Inflammatory macrophage treated with lipopolysaccharide for 4 hours (primary cell): ENCODE measurements around the gene F10.
A peak's percentile ranks its signal among the peaks of the same experiment; 100 is the strongest.

ENCODE experiments used
- DNase-seq: peaks from one replicate; pipeline ENCODE4 v3.0.0-alpha.2; 2020

The F10 gene

DNA sequence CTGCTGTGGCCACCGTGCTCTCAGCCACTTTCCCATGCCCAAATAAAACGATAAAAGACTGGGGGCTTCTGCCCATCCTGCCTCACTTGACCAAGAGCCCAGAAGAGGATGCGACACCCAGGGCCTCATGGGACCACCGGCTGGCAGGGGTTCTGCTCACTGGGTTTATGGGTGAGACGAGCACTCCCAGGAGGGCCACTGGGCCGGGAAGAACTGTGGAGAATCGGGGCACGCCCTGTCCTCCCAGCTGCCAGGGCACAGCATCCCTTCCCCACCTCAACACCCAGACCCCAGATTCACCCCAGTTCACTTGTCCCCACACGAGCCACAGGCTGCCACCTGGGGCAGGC is 4.7 kb upstream of the F10 start:
- DNase-seq = no peak

DNA sequence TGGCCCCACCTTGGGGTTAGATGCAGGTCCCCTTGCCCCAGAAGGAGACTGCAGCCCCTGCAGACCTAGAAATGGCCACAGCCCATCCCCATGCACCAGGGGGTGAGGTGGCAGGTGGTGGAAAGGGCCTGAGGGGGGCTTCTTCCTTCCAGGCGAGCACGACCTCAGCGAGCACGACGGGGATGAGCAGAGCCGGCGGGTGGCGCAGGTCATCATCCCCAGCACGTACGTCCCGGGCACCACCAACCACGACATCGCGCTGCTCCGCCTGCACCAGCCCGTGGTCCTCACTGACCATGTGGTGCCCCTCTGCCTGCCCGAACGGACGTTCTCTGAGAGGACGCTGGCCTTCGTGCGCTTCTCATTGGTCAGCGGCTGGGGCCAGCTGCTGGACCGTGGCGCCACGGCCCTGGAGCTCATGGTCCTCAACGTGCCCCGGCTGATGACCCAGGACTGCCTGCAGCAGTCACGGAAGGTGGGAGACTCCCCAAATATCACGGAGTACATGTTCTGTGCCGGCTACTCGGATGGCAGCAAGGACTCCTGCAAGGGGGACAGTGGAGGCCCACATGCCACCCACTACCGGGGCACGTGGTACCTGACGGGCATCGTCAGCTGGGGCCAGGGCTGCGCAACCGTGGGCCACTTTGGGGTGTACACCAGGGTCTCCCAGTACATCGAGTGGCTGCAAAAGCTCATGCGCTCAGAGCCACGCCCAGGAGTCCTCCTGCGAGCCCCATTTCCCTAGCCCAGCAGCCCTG is 4.2 kb upstream of the F10 start:
- no peak for DNase-seq

DNA sequence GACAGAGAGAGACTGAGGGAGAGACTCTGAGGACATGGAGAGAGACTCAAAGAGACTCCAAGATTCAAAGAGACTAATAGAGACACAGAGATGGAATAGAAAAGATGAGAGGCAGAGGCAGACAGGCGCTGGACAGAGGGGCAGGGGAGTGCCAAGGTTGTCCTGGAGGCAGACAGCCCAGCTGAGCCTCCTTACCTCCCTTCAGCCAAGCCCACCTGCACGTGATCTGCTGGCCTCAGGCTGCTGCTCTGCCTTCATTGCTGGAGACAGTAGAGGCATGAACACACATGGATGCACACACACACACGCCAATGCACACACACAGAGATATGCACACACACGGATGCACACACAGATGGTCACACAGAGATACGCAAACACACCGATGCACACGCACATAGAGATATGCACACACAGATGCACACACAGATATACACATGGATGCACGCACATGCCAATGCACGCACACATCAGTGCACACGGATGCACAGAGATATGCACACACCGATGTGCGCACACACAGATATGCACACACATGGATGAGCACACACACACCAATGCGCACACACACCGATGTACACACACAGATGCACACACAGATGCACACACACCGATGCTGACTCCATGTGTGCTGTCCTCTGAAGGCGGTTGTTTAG is 3.3 kb upstream of the F10 start:
- no peak for DNase-seq

DNA sequence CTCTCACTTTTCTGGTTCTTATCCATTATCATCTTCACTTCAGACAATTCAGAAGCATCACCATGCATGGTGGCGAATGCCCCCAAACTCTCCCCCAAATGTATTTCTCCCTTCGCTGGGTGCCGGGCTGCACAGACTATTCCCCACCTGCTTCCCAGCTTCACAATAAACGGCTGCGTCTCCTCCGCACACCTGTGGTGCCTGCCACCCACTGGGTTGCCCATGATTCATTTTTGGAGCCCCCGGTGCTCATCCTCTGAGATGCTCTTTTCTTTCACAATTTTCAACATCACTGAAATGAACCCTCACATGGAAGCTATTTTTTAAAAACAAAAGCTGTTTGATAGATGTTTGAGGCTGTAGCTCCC is 2.8 kb upstream of the F10 start:
- DNase-seq = no peak

DNA sequence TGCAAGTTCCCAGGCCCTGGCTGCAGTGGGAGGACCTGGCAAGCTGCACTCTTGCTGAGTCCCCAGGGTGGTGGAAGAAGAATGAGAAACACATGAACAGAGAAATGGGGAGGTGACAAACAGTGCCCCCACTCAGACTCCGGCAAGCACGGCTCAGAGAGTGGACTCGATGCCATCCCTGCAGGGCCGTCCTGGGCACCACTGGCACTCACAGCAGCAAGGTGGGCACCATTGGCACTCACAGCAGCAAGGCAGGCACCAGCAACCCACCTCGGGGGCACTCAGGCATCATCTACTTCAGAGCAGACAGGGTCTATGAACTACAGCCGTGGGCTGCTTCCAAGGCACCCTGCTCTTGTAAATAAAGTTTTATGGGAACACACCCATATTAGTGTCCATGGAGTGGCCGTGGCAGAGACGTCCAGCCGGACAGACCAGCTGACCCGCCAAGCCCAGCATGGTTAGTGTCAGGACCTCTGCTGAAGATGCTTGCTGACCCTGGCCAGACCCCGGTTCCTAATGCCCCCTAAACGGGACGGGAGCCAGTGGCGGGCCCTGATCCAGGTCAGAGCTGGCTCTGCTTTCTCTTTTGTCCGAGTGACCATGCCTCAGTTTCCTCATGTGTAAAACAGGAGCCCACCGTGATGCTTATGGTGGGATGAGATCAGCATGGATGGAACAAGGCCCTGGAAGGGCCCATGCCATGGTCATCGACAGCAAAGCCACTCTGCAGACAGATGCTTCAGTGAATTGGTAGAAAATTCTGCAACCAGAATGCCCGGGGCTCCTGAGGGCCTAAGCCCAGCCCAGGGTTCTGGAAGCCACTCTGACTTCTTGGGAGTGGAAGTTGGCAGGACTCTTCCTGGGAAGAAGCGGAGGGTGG is 2.1 kb upstream of the F10 start:
- no peak for DNase-seq

DNA sequence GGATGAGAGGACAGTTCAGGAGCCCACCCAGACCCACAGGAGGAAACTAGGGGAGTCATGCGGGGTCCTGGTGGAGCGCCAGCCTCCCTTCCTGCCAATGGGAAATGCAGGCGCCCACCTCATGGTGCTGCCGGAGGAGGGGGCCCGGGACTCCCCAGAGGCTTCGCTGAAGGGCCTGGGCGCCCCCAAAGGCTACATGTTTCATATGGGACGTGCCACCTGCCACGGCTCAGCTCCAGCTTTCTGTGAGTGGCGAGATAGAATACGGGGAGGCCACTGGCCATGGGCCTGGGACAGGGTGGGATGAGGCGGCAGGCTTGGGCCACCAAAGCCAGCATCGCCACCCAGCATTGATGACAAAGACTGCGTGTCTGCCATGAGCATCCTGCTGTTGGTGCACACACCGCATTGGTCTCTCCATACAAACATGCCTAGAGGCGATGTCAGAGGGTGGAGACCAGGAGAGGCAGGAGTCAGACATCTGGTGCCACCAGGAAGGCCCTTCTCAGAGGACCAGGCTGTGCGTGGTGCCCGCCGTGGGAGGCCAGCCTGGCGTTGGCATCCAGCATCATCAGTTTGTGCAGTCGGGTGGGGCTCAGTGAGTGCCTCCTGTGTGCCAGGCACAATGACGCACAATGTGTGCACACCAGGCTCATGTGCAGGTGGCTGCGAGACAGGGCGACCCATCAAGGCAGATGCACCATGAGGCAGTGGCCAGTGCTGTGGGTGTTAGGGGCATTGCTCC is 1.2 kb upstream of the F10 start:
- DNase-seq = no peak

DNA sequence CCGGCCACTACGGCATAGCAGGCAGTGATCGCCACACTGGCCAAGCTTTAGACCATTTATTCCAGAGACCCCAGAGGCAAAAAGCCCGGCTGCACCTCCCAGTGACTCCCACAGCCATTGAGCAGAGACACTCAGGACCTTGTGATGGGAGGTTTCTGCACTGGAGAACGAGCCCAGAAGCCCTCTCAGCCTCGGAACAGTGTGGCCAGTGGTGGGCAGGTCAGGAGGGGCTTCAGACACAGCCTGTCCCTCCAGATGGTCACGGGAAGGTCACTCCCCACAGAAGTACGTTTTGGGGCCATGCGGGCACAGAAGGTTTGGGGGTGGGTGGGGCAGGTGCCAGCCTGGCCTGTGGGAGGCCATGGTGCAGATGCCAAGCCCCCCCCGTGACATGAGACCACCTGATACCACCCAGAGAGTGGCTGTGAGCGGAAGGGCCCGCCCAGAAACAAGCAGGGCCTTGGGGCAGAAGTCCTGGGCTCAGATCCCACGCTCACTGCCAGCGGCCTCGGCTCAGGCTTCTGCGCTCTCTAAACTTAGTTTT is 599 bp upstream of the F10 start:
- DNase-seq = no peak

DNA sequence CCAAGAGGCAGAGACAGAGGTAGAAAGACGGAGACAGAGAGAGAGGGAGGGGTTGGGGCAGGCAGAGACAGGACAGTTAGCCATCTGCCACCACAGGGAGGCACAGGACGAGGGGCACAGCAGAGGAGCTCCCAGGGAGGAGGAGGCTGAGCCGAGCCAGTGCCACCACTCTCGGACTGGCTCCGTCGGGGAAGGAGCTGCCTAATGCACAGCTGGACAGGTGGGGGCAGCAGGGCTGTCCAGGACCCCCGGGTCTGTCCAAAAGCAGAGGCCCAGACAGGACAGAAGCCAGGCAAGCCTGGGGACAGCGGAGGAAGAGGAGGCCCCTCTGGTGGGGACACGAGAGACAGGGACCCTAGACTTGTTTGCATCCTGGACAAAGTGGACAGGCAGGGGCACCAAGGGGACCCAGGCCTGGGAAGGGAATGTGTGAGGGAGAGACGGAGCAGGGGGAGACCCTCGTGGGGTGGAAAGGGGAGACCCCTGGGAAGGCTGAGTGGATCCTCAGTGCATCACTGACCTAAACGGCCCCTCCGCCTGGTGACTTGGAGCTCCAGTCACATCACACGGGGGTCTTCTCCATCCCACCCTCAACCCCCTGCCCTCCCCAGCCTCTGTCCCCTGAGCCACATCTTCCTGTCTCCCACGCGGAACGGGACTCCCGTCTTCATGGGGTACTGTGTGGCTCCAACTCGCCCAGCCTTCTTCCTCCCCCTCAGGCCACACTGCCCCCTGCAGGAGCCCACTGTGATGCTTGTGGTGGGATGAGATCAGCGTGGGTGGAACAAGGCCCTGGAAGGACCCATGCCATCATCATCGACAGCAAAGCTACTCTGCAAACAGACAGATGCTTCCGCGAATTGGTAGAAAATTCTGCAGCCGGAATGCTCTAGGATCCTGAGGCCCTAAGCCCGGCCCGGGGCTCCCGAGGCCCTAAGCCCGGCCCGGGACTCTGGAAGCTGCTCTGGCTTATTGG is 915 bp downstream of the F10 start:
- no peak for DNase-seq

DNA sequence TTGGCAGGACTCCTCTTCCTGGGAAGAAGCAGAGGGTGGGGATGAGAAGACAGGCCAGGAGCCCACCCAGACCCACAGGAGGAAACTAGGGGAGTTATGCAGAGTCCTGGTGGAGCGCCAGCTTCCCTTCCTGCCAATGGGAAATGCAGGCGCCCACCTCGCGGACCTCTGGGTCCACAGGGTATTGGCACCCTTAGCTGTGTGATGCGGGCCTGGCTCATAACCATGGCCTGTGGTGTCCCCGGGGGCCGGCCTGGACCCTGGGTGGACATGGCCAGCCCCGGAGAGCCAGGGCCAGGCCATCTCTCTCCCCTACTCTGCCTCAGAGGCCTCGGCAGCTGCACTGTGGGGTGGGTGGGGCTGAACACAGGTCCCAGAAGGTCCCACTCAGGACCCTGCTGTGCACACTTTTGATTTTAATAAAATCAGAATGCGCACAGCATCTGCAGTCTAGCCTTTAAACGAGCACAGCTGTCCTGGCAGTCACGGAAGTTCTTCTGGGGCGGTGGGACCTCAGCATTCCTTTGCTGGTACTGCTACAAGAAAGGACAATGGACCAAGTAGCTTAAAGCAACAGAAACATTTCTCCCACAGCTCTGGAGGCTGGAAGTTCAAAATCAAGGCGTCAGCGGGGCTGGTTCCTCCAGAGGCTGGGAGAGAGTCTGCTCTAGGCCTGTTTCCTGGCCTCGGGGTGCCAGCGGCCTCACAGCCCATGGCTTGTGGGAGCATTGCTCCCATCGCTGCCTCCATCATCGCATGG is 1.8 kb downstream of the F10 start:
- no peak for DNase-seq

DNA sequence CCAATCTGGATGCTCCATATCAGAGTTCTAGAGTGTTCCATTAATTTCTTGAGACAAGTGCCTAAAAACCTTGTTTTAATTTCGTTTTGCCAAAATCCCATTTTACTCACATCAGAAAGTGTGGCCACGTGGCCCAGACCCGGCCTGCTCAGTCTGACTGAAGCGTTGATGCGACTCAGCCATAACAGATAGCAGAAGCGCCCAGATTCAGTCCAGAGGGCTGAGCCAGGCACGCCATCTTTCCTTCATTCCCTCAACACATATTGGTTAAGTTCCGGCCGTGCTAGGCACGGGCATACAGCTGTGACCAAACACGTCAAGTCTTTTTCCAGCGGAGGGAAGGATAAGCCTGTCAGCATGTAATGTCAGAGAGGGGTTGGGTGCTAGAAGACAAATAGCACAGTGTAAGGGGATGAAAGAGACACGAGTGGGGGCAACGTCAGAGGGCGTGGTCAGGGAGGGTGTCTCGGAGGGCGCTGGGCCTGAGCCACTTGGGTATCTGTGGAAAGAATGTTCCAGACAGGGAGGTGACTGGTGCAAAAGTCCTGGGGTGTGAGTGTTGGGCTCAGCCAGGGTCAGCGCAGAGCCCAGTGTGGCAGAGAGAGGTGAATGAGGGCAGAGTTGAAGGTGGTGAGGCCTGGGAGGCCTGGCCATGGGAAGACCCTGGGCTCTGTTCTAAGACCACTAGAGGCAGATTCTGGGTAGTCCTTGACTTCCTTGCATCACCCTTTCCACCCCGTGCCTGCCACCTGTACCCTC is 3.1 kb downstream of the F10 start:
- DNase-seq = no peak

DNA sequence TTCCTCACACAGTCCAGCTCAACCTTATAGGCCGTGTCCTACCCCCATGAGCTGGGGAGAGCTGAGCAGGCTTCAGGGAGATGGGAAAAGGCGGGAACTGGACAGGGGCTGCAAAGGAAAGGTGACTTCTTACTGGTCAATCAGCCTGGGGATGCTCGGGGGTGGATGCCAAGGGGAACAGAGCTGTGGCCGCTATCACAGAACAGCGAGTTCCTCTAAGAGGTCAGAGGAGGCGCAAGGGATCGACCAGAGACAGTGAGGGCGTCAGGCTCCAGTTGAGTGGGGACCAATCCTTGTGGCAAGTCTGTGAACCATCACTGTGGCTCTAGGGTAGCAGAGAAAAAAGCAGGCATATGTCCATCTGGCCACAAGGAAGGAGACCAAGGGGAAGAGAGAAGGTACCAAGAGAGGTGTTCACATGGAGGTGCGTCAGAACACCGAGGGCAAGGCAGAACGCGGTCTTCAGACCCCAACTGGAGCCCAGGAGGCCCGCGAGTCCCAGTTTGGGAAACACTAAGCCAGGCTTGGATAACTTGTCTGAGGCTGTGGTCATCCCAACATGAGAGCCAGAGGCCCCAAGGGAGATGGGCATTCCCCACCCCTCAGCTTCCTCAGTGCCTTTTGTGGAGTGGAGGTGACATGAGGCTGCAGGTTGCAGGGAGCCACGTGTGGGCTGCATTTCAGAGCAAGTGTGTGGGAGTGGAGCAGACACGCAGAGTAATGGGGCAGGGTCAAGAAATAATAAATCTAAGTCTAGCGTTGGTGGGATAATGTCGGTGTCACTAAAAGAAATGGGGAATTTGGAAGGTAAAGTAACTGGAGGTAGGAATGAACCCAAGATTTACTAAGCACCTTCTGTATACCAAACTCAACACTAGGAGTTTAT is 3.9 kb downstream of the F10 start:
- DNase-seq = no peak

DNA sequence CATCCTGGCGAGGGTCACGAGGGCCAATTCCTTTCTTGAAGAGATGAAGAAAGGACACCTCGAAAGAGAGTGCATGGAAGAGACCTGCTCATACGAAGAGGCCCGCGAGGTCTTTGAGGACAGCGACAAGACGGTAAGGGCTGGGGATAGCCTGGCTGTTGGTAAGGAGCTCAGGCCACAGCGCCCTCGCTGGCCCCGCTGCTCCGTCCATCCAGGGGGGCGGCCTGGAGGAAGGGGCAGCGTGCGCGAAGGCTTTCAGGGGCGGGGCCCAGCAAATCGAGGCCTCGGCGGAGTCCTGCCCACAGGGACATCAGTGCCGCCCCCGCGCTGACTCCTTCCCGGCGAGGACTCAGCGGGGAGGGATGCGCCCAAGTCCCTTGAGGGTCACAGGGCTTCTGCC is 6.9 kb downstream of the F10 start:
- no peak for DNase-seq

DNA sequence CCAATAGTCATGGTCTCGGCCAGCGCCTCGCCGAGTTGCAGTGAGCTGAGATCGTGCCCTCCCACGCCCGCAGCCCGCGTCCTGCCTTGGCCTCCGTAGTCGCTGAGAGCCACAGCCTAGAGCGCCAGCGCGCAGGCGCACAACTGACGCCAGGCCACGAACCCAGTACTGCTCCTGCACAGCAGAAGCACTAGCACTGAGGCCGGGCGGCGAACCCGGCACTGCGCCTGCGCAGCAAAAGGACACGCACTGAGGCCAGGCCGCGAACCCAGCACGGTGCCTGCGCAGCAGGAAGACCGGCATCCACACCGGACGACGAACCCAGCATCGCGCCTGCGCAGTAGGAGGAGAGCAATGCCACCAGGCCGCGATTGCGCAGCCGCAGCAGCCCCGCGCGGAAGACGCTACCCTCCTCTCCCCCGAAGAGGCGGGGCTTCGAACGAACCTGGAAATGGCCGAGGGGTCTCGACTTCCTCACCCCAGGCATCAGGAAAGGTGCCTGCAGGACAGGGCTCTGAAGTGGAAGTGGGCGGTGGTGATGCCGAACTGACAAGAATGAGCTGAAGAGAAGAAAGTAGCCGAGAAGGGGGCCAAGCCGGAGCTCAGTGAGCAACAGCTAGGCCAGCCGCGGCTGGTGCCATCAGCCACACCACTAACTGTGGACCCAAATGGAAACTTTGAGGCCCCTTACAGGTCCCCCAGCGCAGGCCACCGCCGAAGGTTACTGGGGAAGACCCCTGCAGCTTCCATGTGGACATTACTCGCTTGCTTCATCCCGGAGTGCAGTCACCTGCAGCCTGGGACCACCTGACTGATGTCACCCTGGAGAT is 7.5 kb downstream of the F10 start:
- DNase-seq = no peak

DNA sequence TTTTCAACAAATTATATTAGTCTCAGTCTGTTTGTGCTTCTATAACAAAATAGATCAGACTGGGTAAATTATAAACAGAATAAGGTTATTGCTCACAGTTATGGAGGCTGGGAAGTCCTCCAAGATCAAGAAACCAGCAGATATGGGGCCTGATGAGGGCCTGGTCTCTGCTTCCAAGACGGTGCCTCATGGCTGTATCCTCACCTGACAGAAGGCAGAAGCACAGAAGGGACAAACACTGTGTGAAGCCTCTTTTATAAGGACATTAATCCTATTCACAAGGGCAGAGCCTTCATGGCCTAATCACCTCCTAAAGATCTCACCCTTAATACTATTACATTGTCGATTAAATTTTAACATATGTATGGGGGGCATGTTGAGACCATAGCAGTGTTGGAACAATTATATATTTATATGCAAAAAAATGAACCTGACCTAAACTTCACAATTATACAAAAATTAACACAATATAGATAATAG is 12.7 kb downstream of the F10 start:
- no peak for DNase-seq

DNA sequence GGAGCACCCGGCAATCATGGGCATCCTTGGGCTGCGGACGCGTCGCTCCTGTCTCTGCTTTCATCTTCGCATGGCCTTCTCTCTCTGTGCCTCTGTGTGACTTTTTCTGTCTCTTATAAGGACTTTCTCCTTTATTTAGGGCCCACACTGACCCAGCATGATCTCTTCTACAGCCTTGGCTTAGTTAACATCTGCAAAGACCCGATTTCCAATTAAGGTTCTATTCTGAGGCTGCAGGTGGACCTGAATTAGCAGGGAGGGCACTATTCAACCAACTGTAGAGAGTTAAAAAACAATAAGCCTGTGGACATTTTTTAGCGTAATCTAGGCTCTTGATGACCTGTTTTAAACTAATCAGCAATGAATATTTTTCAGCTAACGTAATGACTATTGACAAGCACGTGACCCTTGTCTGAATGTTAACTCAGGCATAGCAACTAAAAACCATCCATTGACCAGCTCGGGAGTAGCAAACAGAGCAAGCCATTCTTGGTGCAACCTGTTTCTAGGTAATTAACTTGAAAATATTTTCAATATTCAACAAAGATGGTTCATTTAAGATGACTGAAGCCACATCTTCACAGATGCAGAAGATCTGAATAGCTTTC is 15.2 kb downstream of the F10 start:
- no peak for DNase-seq

DNA sequence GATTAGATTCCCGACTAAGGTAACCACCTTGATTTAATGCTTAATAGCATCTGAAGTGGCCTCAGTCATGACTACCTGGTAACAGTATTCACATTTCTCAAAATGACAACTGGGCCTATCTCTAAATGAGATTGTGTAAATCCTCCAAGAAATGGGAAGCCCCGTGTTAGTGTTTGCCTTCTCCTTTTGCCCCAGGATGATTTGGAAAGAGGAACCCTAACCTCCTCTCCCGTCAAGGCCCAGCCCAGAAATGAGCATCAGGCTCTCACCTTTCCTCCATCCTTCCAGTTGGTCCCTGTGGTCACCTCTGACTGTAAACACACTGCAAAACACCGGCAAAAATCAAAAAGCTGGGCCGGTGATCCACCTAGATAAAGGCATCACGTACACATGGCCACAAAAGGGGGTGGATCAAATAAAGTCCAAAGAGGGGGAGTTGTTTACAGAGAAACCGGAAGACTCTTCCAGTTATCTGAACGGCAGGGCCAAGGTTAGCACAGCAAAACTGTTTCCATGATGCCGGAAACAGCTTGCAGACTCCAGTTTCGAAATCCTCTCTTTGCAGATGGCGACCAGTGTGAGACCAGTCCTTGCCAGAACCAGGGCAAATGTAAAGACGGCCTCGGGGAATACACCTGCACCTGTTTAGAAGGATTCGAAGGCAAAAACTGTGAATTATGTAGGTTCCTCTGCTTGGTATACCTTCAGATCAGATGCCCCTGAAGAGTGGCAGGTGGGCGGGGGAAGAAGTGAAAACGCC is 16.4 kb downstream of the F10 start:
- DNase-seq = peak; percentile 17

DNA sequence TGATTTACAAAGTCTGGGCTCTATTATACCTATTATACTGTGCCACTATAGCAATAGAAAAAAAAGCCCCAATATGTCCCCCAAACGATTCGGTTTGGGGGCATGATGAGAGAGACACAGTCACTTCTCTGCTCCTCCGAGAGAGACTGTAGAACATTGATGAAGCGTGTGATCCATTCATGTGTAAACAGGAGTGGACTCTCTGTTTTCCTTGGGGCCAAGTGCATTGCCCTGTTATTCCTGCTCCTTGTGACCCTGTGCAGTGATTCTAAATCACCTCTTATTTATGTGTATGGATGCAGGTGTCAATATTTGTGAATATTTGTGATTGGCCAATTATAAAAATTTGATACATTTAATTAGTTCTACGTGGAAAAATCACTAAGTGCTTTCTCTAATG is 17.0 kb downstream of the F10 start:
- no peak for DNase-seq
